OCI-LY7 (cell line): Measurements from ENCODE around the gene TEPSIN. TPM values are rescaled to one million over a fixed set of nuclear protein-coding genes. Genes with fewer than 3 reads are reported as not detected.
A peak's percentile ranks its signal among the peaks of the same experiment; 100 is the strongest.

Experiments
- BruUV-seq: library from RNA; stranded (reverse); fragments of 400-500 nt; replicated peaks from 2 replicates; lab custom pipeline; 2021; lab: Mats Ljungman, UMichigan
- CTCF ChIA-PET: fragments of 300-600 bp; sonication (Branson Sonifier 250); formaldehyde crosslinking; loops from one replicate; lab custom pipeline; 2022; ENCODE audit warnings: antibody characterized with exemption; ENCODE audit not compliant: unreplicated experiment; lab: Charles Lee
- POLR2A ChIA-PET: fragments of 300-600 bp; sonication (Branson Sonifier 250); formaldehyde crosslinking; loops from one replicate; lab custom pipeline; 2022; ENCODE audit warnings: antibody characterized with exemption; lab: Charles Lee
- DNase-seq: peaks from one replicate; pipeline ENCODE4 v3.0.0-alpha.2; 2015; ENCODE audit warnings: low spot score
- H2AFZ ChIP-seq: fragments of 200-600 bp; sonication (generic), shearing (Covaris generic); 2 replicates; pipeline ENCODE4 v1.6.1; 2014; ENCODE audit warnings: mild to moderate bottlenecking, antibody characterized with exemption, low read length, moderate library complexity
- H3K27ac ChIP-seq: fragments of 200-600 bp; sonication (generic); 2 replicates; pipeline ENCODE4 v1.5.1; 2014; ENCODE audit warnings: mixed run types, low read depth, mild to moderate bottlenecking, moderate library complexity, low read length, inconsistent platforms; ENCODE audit not compliant: poor library complexity, severe bottlenecking
- H3K36me3 ChIP-seq: fragments of 200-600 bp; sonication (generic); 2 replicates; pipeline ENCODE4 v1.6.1; 2014; ENCODE audit warnings: mild to moderate bottlenecking, antibody characterized with exemption, low read length, moderate library complexity, mixed read lengths; ENCODE audit not compliant: insufficient read depth
- H3K4me1 ChIP-seq: fragments of 200-600 bp; sonication (generic); 2 replicates; pipeline ENCODE4 v1.5.1; 2014; ENCODE audit warnings: mild to moderate bottlenecking, low read length; ENCODE audit not compliant: insufficient read depth, poor library complexity, severe bottlenecking
- H3K4me2 ChIP-seq: fragments of 200-600 bp; sonication (generic); 2 replicates; pipeline ENCODE4 v1.6.1; 2014; ENCODE audit warnings: mild to moderate bottlenecking, low read length
- H3K4me3 ChIP-seq: fragments of 200-600 bp; sonication (generic); 2 replicates; pipeline ENCODE4 v1.5.1; 2014; ENCODE audit warnings: mild to moderate bottlenecking, low read depth, low read length; ENCODE audit not compliant: poor library complexity, severe bottlenecking
- H3K79me2 ChIP-seq: fragments of 200-600 bp; sonication (generic); 2 replicates; pipeline ENCODE4 v1.6.1; 2016; ENCODE audit warnings: low read depth, mild to moderate bottlenecking, low read length, moderate library complexity, mixed read lengths; ENCODE audit not compliant: insufficient read depth
- H3K9me2 ChIP-seq: fragments of 200-600 bp; sonication (generic); 2 replicates; pipeline ENCODE4 v1.6.1; 2016; ENCODE audit warnings: mild to moderate bottlenecking, low read length, mixed read lengths; ENCODE audit not compliant: insufficient read depth
- H3K9me3 ChIP-seq: fragments of 200-600 bp; sonication (generic); 2 replicates; pipeline ENCODE4 v1.6.1; 2014; ENCODE audit warnings: mild to moderate bottlenecking, mixed run types, low read length, mixed read lengths
- H4K20me1 ChIP-seq: fragments of 200-600 bp; sonication (generic); 2 replicates; pipeline ENCODE4 v1.6.1; 2014; ENCODE audit warnings: mild to moderate bottlenecking, antibody characterized with exemption, low read length, moderate library complexity, mixed read lengths; ENCODE audit not compliant: insufficient read depth
- CTCF ChIP-seq: fragments of 200-600 bp; sonication (generic); conservative IDR thresholded peaks from 2 replicates; pipeline ENCODE4 v1.5.1; 2014; ENCODE audit warnings: mild to moderate bottlenecking, antibody characterized with exemption, low read length, moderate library complexity, mixed read lengths
- EZH2phosphoT487 ChIP-seq: fragments of 200-600 bp; sonication (generic); IDR thresholded peaks from 2 replicates; pipeline ENCODE4 v1.6.1; 2018; ENCODE audit warnings: low read depth, borderline replicate concordance, mild to moderate bottlenecking, mixed run types, antibody characterized with exemption, low read length, moderate library complexity, mixed read lengths
- intact Hi-C: fragments of 100-400 bp; cut with micrococcal nuclease; formaldehyde crosslinking; loops from one replicate; pipeline ENCODE4 v1.10.0; 2022; ENCODE audit not compliant: unreplicated experiment
- total RNA-seq, 2 experiments: library from RNA; depleted of rRNA in 1 of 2; stranded (reverse); fragments of >200 nt in 1 of 2; shearing (Covaris generic) in 1 of 2; gene quantifications; 2 replicates each; pipeline ENCODE4 v1.2.3, GENCODE V29; 2014 to 2022

The TEPSIN gene
- total RNA-seq, 2 experiments from 2014 or later, result 46.4 to 75.3 TPM

DNA sequence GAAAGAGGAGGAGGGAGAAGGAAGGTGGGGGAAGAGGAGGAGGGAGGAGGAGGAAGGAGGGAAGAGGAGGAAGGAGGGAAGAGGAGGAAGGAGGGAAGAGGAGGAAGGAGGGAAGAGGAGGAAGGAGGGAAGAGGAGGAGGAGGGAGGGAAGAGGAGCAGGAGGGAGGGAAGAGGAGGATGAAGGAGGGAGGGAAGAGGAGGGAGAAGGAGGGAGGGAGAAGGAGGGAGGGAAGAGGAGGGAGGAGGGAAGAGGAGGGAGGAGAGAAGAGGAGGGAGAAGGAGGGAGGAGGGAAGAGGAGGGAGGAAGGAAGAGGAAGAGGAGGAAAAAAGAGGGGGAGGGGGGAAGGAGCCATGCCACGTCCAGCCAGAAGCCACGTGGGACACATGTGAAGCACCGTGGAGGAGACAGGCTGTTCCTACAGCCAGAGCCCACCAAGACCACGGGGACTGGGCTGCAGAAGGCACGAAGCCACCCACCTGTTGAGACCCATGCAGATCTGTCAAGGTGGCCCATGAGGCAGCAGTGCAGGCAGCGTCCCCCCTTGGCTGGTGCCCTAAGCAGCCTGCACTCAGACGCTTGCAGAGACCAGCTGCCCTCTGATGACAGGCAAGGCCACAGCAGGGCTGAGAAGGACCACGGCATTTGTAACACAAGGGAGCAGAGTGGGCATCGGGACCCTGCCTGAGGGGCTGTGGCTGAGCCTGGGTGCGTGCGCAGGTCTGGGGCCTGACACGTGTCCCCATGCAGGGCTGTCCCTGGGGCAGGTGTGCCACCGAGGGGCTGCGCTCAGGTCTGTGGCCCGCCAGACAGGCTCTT, 10.6 kb upstream of the TEPSIN start:
- no peak overlapping the region for H2AFZ ChIP-seq
- peak; percentile 26 for DNase-seq
- H3K27ac ChIP-seq, result peak overlapping the region; percentile 94
- H3K9me2 ChIP-seq, result no peaks in the 10 kb centered on the region
- no peaks in the 10 kb centered on the region for H3K9me3 ChIP-seq
- peaks cover 49% of the 10 kb centered on the region for H3K4me1 ChIP-seq
- peaks cover 28% of the 10 kb centered on the region for H3K36me3 ChIP-seq
- H3K4me2 ChIP-seq, result peak overlapping the region; percentile 76
- ChIA-PET CTCF (no interaction called here), POLR2A (no interaction called here)
- H4K20me1 ChIP-seq, result no peaks in the 10 kb centered on the region
- peak overlapping the region; percentile 57 for H3K4me3 ChIP-seq
- BruUV-seq, result no TSS peak
- TF ChIP-seq EZH2phosphoT487 (no peak), CTCF (no peak)
- no peaks in the 10 kb centered on the region for H3K79me2 ChIP-seq
- intact Hi-C loops, result no loop called here

GRCh38 chr17:81248649-81249048, 9.8 kb upstream of the TEPSIN start:
- Histone ChIP-seq H3K36me3 (peaks cover 22% of the 10 kb centered on the region), H3K4me1 (peaks cover 53% of the 10 kb centered on the region), H3K9me2 (no peaks in the 10 kb centered on the region), H3K27ac (no peak overlapping the region), H3K4me3 (no peak overlapping the region), H3K4me2 (no peak overlapping the region), H2AFZ (no peak overlapping the region), H3K79me2 (no peaks in the 10 kb centered on the region), H4K20me1 (no peaks in the 10 kb centered on the region), H3K9me3 (no peaks in the 10 kb centered on the region)
- intact Hi-C loops, result no loop called here
- CTCF ChIA-PET, result no interaction called here
- BruUV-seq, result no TSS peak
- DNase-seq, result no peak
- POLR2A ChIA-PET, result no interaction called here
- TF ChIP-seq EZH2phosphoT487 (no peak), CTCF (no peak)
